ENCODE measurements around the gene SPAG5.
A peak's percentile ranks its signal among the peaks of the same experiment; 100 is the strongest.

- TF ChIP-seq RAD21 (conservative IDR thresholded peaks at IDR 0.05) (no peak), CTCF (IDR thresholded peaks at IDR 0.05; ENCODE audit: poor library complexity, severe bottlenecking) (peak; percentile 22), EZH2 (IDR thresholded peaks at IDR 0.05; ENCODE audit: borderline replicate concordance, insufficient read depth, low read length, poor library complexity, severe bottlenecking) (no peak), TAF1 (IDR thresholded peaks at IDR 0.05; ENCODE audit: low read depth) (no peak), SMC3 (conservative IDR thresholded peaks at IDR 0.05; ENCODE audit: poor library complexity) (no peak), REST (IDR thresholded peaks at IDR 0.05; ENCODE audit: borderline replicate concordance) (peak; percentile 16), POLR2AphosphoS5 (IDR thresholded peaks at IDR 0.05) (peak; percentile 88), EP300 (conservative IDR thresholded peaks at IDR 0.05; ENCODE audit: poor library complexity, severe bottlenecking) (no peak), MXI1 (conservative IDR thresholded peaks at IDR 0.05; ENCODE audit: poor library complexity, severe bottlenecking) (peak; percentile 67)
Observed at GRCh38 chr17:28644787-28645575, 46.2 kb upstream of the SPAG5 start, which contains the start of gene BLTP2.
